GM18505 (cell line): Measurements from ENCODE around the gene MEA1.

Source experiments
- ATAC-seq: cut with Tn5 transposase; IDR thresholded peaks from one replicate; pipeline ENCODE4 v1.9.1; 2021; ENCODE audit not compliant: unreplicated experiment
- POLR2A ChIP-seq: IDR thresholded peaks from 4 replicates; pipeline ENCODE4 v1.6.1; 2011; ENCODE audit warnings: borderline replicate concordance; ENCODE audit not compliant: insufficient read depth, insufficient read length; ENCODE audit errors: extremely low read depth

MEA1 gene

DNA sequence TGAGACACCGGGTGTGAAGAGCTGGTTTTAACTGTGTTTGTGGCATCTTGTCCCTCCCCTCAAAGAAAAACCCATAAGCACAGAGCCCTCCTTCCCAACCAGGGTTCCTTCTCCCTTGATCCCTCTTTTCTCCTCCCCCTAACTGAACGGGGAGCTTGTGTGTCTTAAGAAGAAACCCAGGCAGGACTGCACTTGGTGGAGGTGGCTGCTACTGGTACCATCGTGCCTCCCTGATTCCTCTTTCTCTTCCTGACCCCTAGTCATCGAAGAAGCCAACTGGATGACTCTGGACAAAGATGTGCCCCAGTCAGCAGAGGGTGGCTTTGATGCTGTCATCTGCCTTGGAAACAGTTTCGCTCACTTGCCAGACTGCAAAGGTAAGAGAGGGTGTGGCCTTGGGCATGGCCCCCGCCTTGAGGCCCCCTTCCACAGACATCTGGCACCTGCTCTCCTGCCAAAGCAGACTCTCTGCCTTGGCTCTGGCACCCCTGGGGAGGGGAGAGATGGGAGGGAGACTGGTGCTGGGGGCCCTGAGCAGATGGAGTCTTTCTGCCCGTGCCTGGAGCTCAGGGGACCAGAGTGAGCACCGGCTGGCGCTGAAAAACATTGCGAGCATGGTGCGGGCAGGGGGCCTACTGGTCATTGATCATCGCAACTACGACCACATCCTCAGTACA lies 51.1 kb downstream of the MEA1 start:
- ATAC-seq, result no peak
- TF ChIP-seq POLR2A, result no peak

DNA sequence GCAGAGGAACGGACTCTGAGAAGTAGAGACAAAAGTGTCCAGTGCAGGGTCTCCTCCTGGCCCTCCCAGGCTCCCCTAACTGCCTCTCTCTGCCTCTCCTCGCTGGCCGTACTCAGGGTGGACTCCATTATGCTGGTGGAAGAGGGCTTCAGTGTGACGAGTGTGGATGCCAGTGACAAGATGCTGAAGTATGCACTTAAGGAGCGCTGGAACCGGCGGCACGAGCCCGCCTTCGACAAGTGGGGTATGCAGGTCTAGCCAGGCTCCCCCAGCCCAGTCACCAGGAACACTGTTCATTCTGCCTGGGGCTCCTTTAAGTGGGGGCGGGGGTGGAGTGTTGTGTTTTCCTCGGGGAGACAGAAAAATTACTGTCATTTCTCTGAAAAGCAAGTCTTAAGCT lies 51.6 kb downstream of the MEA1 start:
- ATAC-seq, result no peak
- TF ChIP-seq POLR2A, result no peak
